Stimulated activated CD4-positive, alpha-beta T cell treated with anti-CD3 and anti-CD28 coated beads, Interleukin-2, amount 100 ng/mL, for 48 hours (primary cell): ENCODE measurements around the gene SERTAD4.

Source experiments
- DNase-seq, 2 donors: peaks; one replicate each; pipeline ENCODE4 v3.0.0-alpha.2; 2020

Gene SERTAD4

GRCh38 chr1:210233495-210234328, 1.1 kb downstream of the SERTAD4 start:
- DNase-seq: peak in 1 of 2 donors; percentile 18

- no peak for DNase-seq
Measured at GRCh38 chr1:210234329-210234757, 1.7 kb downstream of the SERTAD4 start.

- DNase-seq: no peak
Measured at GRCh38 chr1:210235363-210236053, 2.9 kb downstream of the SERTAD4 start.

GRCh38 chr1:210236386-210236839, 3.8 kb downstream of the SERTAD4 start:
- DNase-seq: no peak

- no peak for DNase-seq
Measured at GRCh38 chr1:210236840-210237409, 4.3 kb downstream of the SERTAD4 start.

- no peak for DNase-seq
Measured at GRCh38 chr1:210237479-210237878, 4.9 kb downstream of the SERTAD4 start.

GRCh38 chr1:210237981-210238380, 5.4 kb downstream of the SERTAD4 start:
- no peak for DNase-seq

GRCh38 chr1:210239349-210240111, 6.9 kb downstream of the SERTAD4 start:
- no peak for DNase-seq

GRCh38 chr1:210241121-210241520, 8.5 kb downstream of the SERTAD4 start:
- no peak for DNase-seq

- no peak for DNase-seq
Measured at GRCh38 chr1:210244746-210245367, 12.3 kb downstream of the SERTAD4 start.

GRCh38 chr1:210246447-210246846, 13.9 kb downstream of the SERTAD4 start:
- DNase-seq: no peak

GRCh38 chr1:210248341-210248740, 15.7 kb downstream of the SERTAD4 start:
- no peak for DNase-seq

GRCh38 chr1:210250665-210250997, 18.0 kb downstream of the SERTAD4 start:
- DNase-seq: no peak

- no peak for DNase-seq
Measured at GRCh38 chr1:210250998-210251679, 18.5 kb downstream of the SERTAD4 start.

GRCh38 chr1:210251680-210252490, 19.3 kb downstream of the SERTAD4 start:
- DNase-seq: no peak

GRCh38 chr1:210252621-210253051, 20.0 kb downstream of the SERTAD4 start:
- no peak for DNase-seq

- no peak for DNase-seq
Measured at GRCh38 chr1:210254298-210254697, 21.7 kb downstream of the SERTAD4 start.

- DNase-seq: no peak
Measured at GRCh38 chr1:210257698-210258529, 25.3 kb downstream of the SERTAD4 start.

GRCh38 chr1:210259561-210259960, 27.0 kb downstream of the SERTAD4 start:
- DNase-seq: no peak

- no peak for DNase-seq
Measured at GRCh38 chr1:210260096-210260495, 27.5 kb downstream of the SERTAD4 start.
